DOHH2 (cell line): ENCODE measurements around the gene FAM240B.

Source experiments
- H3F3A ChIP-seq: fragments of 200-600 bp; sonication (generic), shearing (Covaris generic); 2 replicates; pipeline ENCODE4 v1.6.0; 2016; ENCODE audit warnings: antibody characterized with exemption, mild to moderate bottlenecking; ENCODE audit not compliant: control insufficient read depth, insufficient read depth
- H3K27ac ChIP-seq: fragments of 200-600 bp; sonication (generic); 2 replicates; pipeline ENCODE4 v1.5.1; 2014; ENCODE audit warnings: low read depth, mild to moderate bottlenecking, low read length, moderate library complexity
- H3K27me3 ChIP-seq: fragments of 200-600 bp; sonication (generic); 2 replicates; pipeline ENCODE4 v1.6.1; 2014; ENCODE audit warnings: mild to moderate bottlenecking, low read length, mixed read lengths; ENCODE audit not compliant: control insufficient read depth
- H3K36me3 ChIP-seq: fragments of 200-600 bp; sonication (generic); 2 replicates; pipeline ENCODE4 v1.6.1; 2014; ENCODE audit warnings: mild to moderate bottlenecking, low read length, moderate library complexity, mixed read lengths; ENCODE audit not compliant: control insufficient read depth
- H3K4me1 ChIP-seq: fragments of 200-600 bp; sonication (generic); 2 replicates; pipeline ENCODE4 v1.6.1; 2014; ENCODE audit warnings: mild to moderate bottlenecking, low read length, mixed read lengths; ENCODE audit not compliant: control insufficient read depth
- H3K4me2 ChIP-seq: fragments of 200-600 bp; sonication (generic); 2 replicates; pipeline ENCODE4 v1.6.0; 2014; ENCODE audit warnings: mild to moderate bottlenecking, low read length, moderate library complexity
- H3K4me3 ChIP-seq: fragments of 200-600 bp; sonication (generic); 2 replicates; pipeline ENCODE4 v1.5.1; 2014; ENCODE audit warnings: mild to moderate bottlenecking, low read length, mixed read lengths
- H3K79me2 ChIP-seq: fragments of 200-600 bp; sonication (generic); 2 replicates; pipeline ENCODE4 v1.6.1; 2014; ENCODE audit warnings: mild to moderate bottlenecking, low read length, mixed read lengths; ENCODE audit not compliant: control insufficient read depth
- H3K9me2 ChIP-seq: fragments of 200-600 bp; sonication (generic); replicated peaks from 2 replicates; pipeline ENCODE4 v1.6.1; 2014; ENCODE audit warnings: mild to moderate bottlenecking, low read length, mixed read lengths; ENCODE audit not compliant: control insufficient read depth
- H3K9me3 ChIP-seq: fragments of 200-600 bp; sonication (generic); 2 replicates; pipeline ENCODE4 v1.6.1; 2014; ENCODE audit warnings: antibody characterized with exemption, low read length, mixed read lengths; ENCODE audit not compliant: control insufficient read depth, insufficient read depth
- H4K20me1 ChIP-seq: fragments of 200-600 bp; sonication (generic); 2 replicates; pipeline ENCODE4 v1.6.0; 2014; ENCODE audit warnings: low read depth, mild to moderate bottlenecking, antibody characterized with exemption, low read length, moderate library complexity; ENCODE audit not compliant: control insufficient read depth, insufficient read depth
- CTCF ChIP-seq: fragments of 200-600 bp; sonication (generic); IDR thresholded peaks from one replicate; pipeline ENCODE4 v1.5.1; 2014; ENCODE audit warnings: antibody characterized with exemption, mild to moderate bottlenecking, low read depth, low read length; ENCODE audit not compliant: poor library complexity, severe bottlenecking
- EZH2phosphoT487 ChIP-seq: fragments of 200-600 bp; sonication (generic); IDR thresholded peaks from 2 replicates; pipeline ENCODE4 v1.6.1; 2017; ENCODE audit warnings: borderline replicate concordance, mild to moderate bottlenecking, antibody characterized with exemption, low read length, moderate library complexity, mixed read lengths

The FAM240B gene

GRCh38 chr9:38734831-38735230, 14.9 kb upstream of the FAM240B start:
- TF ChIP-seq EZH2phosphoT487 (no peak), CTCF (no peak)
- Histone ChIP-seq H3K4me3 (no peak overlapping the region), H3K79me2 (no peaks in the 10 kb centered on the region), H3K27ac (no peak overlapping the region), H3K4me1 (no peaks in the 10 kb centered on the region), H3F3A (no peaks in the 10 kb centered on the region), H3K4me2 (no peak overlapping the region), H3K36me3 (no peaks in the 10 kb centered on the region), H3K27me3 (no peaks in the 10 kb centered on the region), H4K20me1 (no peaks in the 10 kb centered on the region), H3K9me3 (no peaks in the 10 kb centered on the region), H3K9me2 (no peaks in the 10 kb centered on the region)

GRCh38 chr9:38733503-38733902, 13.6 kb upstream of the FAM240B start:
- Histone ChIP-seq H3K36me3 (no peaks in the 10 kb centered on the region), H4K20me1 (no peaks in the 10 kb centered on the region), H3K4me2 (no peak overlapping the region), H3K79me2 (no peaks in the 10 kb centered on the region), H3K27me3 (no peaks in the 10 kb centered on the region), H3K4me3 (no peak overlapping the region), H3K9me2 (no peaks in the 10 kb centered on the region), H3F3A (no peaks in the 10 kb centered on the region), H3K9me3 (no peaks in the 10 kb centered on the region), H3K27ac (no peak overlapping the region), H3K4me1 (no peaks in the 10 kb centered on the region)
- TF ChIP-seq CTCF: no peak
- TF ChIP-seq EZH2phosphoT487: no peak

- Histone ChIP-seq H3K36me3 (no peaks in the 10 kb centered on the region), H3K4me2 (no peak overlapping the region), H3K9me2 (no peaks in the 10 kb centered on the region), H3F3A (no peaks in the 10 kb centered on the region), H3K79me2 (no peaks in the 10 kb centered on the region), H4K20me1 (no peaks in the 10 kb centered on the region), H3K4me3 (no peak overlapping the region), H3K27me3 (no peaks in the 10 kb centered on the region), H3K27ac (no peak overlapping the region), H3K4me1 (no peaks in the 10 kb centered on the region), H3K9me3 (no peaks in the 10 kb centered on the region)
- TF ChIP-seq CTCF (no peak), EZH2phosphoT487 (no peak)
Measured at GRCh38 chr9:38732885-38733284, 13.0 kb upstream of the FAM240B start.
